GM12873 (cell line): ENCODE results near the gene STKLD1.

Experiments used
- TF ChIP-seq, protein P1 (sequence below): IDR thresholded peaks from 2 replicates; pipeline ENCODE4 v1.5.1; 2012; ENCODE audit warnings: low read depth, mild to moderate bottlenecking, moderate library complexity, low read length, control low read depth; ENCODE audit not compliant: insufficient read depth; ENCODE audit errors: missing control alignments

Gene STKLD1

DNA sequence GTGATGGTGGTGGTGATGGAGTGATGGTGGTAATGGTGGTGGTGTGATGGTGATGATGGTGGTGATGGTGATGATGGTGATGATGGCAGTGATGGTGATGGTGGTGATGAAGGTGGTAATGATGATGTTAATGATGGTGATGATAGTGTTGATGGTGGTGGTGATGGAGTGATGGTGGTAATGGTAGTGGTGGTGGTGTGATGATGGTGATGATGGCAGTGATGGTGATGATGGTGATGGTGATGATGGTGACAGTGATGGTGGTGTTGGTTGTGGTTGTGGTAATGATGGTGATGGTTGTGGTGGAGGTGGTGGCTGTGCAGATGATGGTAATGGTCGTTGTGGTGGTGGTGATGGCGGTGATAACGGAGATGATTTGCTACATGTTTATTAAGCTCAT is 7.3 kb downstream of the STKLD1 start:
- TF ChIP-seq, protein P1, sequence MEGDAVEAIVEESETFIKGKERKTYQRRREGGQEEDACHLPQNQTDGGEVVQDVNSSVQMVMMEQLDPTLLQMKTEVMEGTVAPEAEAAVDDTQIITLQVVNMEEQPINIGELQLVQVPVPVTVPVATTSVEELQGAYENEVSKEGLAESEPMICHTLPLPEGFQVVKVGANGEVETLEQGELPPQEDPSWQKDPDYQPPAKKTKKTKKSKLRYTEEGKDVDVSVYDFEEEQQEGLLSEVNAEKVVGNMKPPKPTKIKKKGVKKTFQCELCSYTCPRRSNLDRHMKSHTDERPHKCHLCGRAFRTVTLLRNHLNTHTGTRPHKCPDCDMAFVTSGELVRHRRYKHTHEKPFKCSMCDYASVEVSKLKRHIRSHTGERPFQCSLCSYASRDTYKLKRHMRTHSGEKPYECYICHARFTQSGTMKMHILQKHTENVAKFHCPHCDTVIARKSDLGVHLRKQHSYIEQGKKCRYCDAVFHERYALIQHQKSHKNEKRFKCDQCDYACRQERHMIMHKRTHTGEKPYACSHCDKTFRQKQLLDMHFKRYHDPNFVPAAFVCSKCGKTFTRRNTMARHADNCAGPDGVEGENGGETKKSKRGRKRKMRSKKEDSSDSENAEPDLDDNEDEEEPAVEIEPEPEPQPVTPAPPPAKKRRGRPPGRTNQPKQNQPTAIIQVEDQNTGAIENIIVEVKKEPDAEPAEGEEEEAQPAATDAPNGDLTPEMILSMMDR = no peak

DNA sequence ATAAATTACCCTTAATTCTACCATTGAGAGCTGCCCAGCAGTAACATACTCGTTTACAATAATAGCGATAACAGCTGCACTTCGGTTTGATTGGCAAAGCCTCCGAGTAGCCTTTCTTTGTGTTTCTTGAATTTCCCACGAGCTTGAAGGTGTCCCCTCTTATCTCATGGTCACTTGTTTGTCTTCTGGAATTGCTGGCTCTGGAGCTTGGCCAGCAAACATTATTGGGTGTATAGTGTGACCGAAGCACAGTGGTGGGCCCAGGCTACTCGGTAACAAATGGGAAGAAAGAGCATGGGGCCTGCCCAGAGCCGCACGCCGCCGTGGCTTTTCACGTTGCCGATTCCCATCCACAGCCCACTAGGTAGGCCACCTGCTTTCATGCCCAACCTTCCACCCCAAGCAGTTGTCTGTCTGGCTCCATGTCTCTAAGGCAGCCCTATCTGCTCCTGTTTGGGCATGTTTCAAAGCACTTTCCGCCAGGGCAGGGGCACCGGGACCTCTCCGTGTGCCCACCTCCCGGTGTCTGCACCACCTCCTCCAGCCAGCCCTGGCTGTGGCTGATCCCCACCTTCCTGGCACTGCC is 8.7 kb downstream of the STKLD1 start:
- TF ChIP-seq, protein P1 = no peak

GRCh38 chr9:133385452-133385851 is 9.3 kb downstream of the STKLD1 start:
- TF ChIP-seq, protein P1 = no peak

DNA sequence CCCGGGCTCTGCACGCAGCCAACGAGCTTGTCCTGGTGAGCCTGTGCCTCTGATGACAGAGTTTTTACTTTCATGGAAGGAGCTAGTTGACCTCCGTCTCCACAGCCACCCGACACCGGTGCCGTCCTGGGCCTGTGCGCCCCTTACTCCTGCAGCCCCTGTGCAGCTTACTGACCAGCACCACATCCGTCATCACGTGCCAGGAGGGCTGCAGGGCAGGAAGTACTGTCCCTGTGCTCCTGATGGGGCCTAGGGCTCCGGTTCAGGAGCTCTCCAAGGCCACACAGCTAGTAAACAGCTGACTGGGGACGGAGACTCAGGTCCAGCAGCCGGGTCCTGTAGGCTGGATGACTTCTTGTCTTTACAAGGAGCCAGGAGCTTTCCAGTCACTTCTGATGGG is 10.2 kb downstream of the STKLD1 start:
- TF ChIP-seq, protein P1 = no peak

- TF ChIP-seq, protein P1 = no peak
Measured at GRCh38 chr9:133387680-133388079, 11.5 kb downstream of the STKLD1 start.

DNA sequence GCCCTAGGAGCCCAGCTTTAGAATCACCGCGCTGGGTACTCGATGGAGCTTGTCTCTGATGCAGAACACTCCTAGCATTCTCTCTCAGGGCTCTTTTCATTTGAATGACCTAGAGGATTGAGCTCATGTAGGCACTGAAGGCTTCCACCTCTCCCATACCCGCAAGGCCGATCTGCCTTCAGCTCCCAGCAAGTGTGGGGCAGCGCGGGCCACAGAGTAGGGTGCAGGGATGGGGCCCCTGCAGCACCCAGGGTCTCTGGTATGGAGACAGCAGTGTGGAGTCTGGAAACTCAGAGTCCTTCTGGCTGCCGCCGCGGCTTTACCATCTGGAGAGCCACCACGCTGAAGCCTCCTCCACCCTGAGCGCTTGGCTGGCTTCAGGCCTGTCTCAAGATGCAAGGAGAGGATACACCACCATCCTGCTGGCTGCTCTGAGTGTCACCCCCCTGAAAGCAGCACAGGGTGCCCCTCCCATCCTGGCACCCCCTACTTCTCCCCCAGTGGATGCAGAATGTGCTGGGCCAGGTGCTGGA is 12.9 kb downstream of the STKLD1 start:
- TF ChIP-seq, protein P1 = no peak

- TF ChIP-seq, protein P1 = no peak
Measured at GRCh38 chr9:133389562-133389961, 13.4 kb downstream of the STKLD1 start.

- TF ChIP-seq, protein P1 = no peak
Measured at GRCh38 chr9:133390713-133391112, 14.5 kb downstream of the STKLD1 start.
